Vagina (tissue), 2 donors: ENCODE results near the gene RASGRP4.

Experiments used
- CTCF ChIP-seq, 3 experiments: fragments of 450-650 bp in 2 of 3; fragments of 200-600 bp in 1 of 3; sonication (generic) in 1 of 3; IDR thresholded peaks; one replicate each; pipeline ENCODE4 v1.5.1; 2017 to 2019; ENCODE audit warnings: antibody characterized with exemption in 3 of 3, mild to moderate bottlenecking in 2 of 3, moderate library complexity in 2 of 3
- POLR2A ChIP-seq, 2 donors: fragments of 450-650 bp; IDR thresholded peaks; one replicate each; pipeline ENCODE4 v1.6.1; 2017; ENCODE audit warnings: antibody characterized with exemption in 2 of 2, mild to moderate bottlenecking in 2 of 2, moderate library complexity in 2 of 2

DNA sequence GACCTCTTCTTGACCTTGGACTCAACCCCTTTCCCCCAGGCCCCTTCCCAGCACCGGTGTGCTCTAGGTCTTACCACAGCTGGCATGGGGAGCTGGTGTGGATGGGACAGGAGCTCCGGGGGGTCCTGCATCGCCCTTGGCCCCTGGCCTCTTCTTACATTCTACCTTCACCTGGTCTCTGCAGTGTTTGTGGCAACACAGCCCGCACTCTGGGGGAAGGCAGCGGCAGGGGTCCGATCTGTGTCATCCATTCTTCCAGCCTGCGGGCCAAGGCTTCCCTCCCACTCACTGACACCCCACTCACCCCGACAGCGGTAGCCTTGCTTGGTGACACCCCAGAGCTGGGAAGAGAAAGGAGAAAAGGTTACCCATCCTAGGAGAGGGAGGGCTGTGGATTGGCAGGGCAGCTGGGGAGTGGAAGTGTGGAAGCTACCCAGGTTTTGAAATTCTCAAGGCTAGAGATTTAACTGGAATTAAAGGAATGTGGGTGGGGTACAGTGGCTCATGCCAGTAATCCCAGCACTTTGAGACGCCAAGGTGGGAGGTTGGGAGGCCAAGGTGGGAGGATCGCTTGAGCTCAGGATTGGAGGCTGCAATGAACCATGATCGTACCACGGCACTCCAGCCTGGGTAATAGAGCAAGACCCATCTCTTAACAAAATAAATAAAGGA, 14.8 kb downstream of the RASGRP4 start:
- no peak for TF ChIP-seq POLR2A (IDR thresholded peaks at IDR 0.05)
- TF ChIP-seq CTCF (IDR thresholded peaks at IDR 0.05) = no peak
